Suprapubic skin (tissue), 4 donors: Measurements from ENCODE around the gene CDRT15.

Experiments used
- CTCF ChIP-seq, 2 donors: fragments of 200-600 bp in 1 of 2; fragments of 450-650 bp in 1 of 2; sonication (generic) in 1 of 2; IDR thresholded peaks; one replicate each; pipeline ENCODE4 v1.5.1; 2016 to 2019; ENCODE audit warnings: antibody characterized with exemption in 2 of 2, mild to moderate bottlenecking in 1 of 2, moderate library complexity in 1 of 2
- EP300 ChIP-seq: sonication (generic); formaldehyde crosslinking; IDR thresholded peaks from one replicate; pipeline ENCODE4 v1.6.1; 2017; ENCODE audit warnings: antibody characterized with exemption
- POLR2A ChIP-seq, 2 donors: fragments of 450-650 bp; IDR thresholded peaks; one replicate each; pipeline ENCODE4 v1.6.1; 2017; ENCODE audit warnings: antibody characterized with exemption in 2 of 2, mild to moderate bottlenecking in 2 of 2, moderate library complexity in 2 of 2
- POLR2AphosphoS5 ChIP-seq, 3 donors: sonication (generic); formaldehyde crosslinking; IDR thresholded peaks; one replicate each; pipeline ENCODE4 v1.6.1; 2017; ENCODE audit warnings: antibody characterized with exemption in 3 of 3

- no peak for TF ChIP-seq POLR2AphosphoS5 (IDR thresholded peaks at IDR 0.05)
- TF ChIP-seq CTCF (IDR thresholded peaks at IDR 0.05): no peak
- no peak for TF ChIP-seq POLR2A (IDR thresholded peaks at IDR 0.05)
- no peak for TF ChIP-seq EP300
Measured at GRCh38 chr17:14199601-14200000, 37.1 kb downstream of the CDRT15 start.
